HepG2 (cell line): ENCODE results near the gene SCUBE1. TPM values are rescaled to one million over a fixed set of nuclear protein-coding genes. Genes with fewer than 3 reads are reported as not detected.

Experiments used
- ATAC-seq: fragments of 200-7000 bp; cut with Tn5 transposase; 3 replicates; pipeline ENCODE4 v1.9.1; 2020; ENCODE audit warnings: mild to moderate bottlenecking, moderate library complexity
- BruUV-seq: library from RNA; stranded (reverse); fragments of 400-500 nt; replicated peaks from 2 replicates; lab custom pipeline; 2021; lab: Mats Ljungman, UMichigan
- CTCF ChIA-PET: fragments of 300-600 bp; formaldehyde crosslinking; extraction: SDS; loops from one replicate; lab custom pipeline; 2021; ENCODE audit warnings: low total read pairs, inconsistent platforms, low intra/inter-chr PET ratio; lab: Yijun Ruan, JAX
- POLR2A ChIA-PET: fragments of 350-600 bp; sonication (Branson Sonifier 250); formaldehyde crosslinking; loops from one replicate; lab custom pipeline; 2020; ENCODE audit warnings: antibody characterized with exemption, inconsistent platforms; lab: Yijun Ruan, JAX
- DNase-seq: peaks from one replicate; pipeline ENCODE4 v3.0.0-alpha.2; 2015; ENCODE audit warnings: low spot score
- FAIRE-seq: peaks from 3 replicates; lab custom pipeline; 2011; peaks lifted over from hg19 to GRCh38; lab: Jason Lieb, UNC
- H2AFZ ChIP-seq: one replicate; pipeline ENCODE4 v1.6.1; 2011; ENCODE audit warnings: low read length, inconsistent platforms
- H3K27ac ChIP-seq: fragments of 300-600 bp; 3 replicates; pipeline ENCODE4 v1.8.0; 2011; ENCODE audit warnings: mixed run types, mild to moderate bottlenecking, mixed read lengths, low read length, inconsistent platforms; ENCODE audit not compliant: insufficient read depth; ENCODE audit errors: extremely low read length
- H3K27me3 ChIP-seq, 2 experiments: fragments of 200-600 bp in 1 of 2; 2 replicates in 1 of 2; 3 replicates in 1 of 2; pipeline versions ENCODE4 v1.6.0 to v1.8.0; 2011; ENCODE audit warnings: low read length in 2 of 2, mild to moderate bottlenecking in 2 of 2, moderate library complexity in 2 of 2, inconsistent platforms in 1 of 2; ENCODE audit not compliant: insufficient read depth in 2 of 2, control insufficient read depth in 1 of 2
- H3K36me3 ChIP-seq, 2 experiments: fragments of 200-600 bp in 1 of 2; replicated peaks in 1 of 2; 2 replicates in 1 of 2; 3 replicates in 1 of 2; pipeline versions ENCODE4 v1.5.1 to v1.8.0; 2011; ENCODE audit warnings: low read length in 2 of 2, inconsistent platforms in 1 of 2; ENCODE audit not compliant: insufficient read depth in 2 of 2, control insufficient read depth in 1 of 2
- H3K4me1 ChIP-seq: 2 replicates; pipeline ENCODE4 v1.5.1; 2012; ENCODE audit warnings: low read length, inconsistent platforms; ENCODE audit not compliant: insufficient read depth
- H3K4me2 ChIP-seq: 2 replicates; pipeline ENCODE4 v1.6.0; 2011; ENCODE audit warnings: low read depth, low read length, inconsistent platforms
- H3K4me3 ChIP-seq, 3 experiments: fragments of 200-600 bp in 1 of 3; sonication (generic), shearing (Covaris generic) in 1 of 3; replicated peaks in 1 of 3; 2 replicates each; pipeline ENCODE4 v1.5.1; 2011 to 2016; ENCODE audit warnings: low read length in 3 of 3, inconsistent platforms in 2 of 3, low read depth in 2 of 3, mild to moderate bottlenecking in 2 of 3, control low read depth in 1 of 3, mixed read lengths in 1 of 3; ENCODE audit not compliant: insufficient read depth in 1 of 3
- H3K79me2 ChIP-seq: one replicate; pipeline ENCODE4 v1.6.1; 2011; ENCODE audit warnings: low read length, inconsistent platforms; ENCODE audit not compliant: insufficient read depth
- H3K9ac ChIP-seq: 2 replicates; pipeline ENCODE4 v1.6.0; 2011; ENCODE audit warnings: mild to moderate bottlenecking, low read depth, low read length, inconsistent platforms; ENCODE audit not compliant: insufficient read depth
- H3K9me3 ChIP-seq: 2 replicates; pipeline ENCODE4 v1.5.1; 2012; ENCODE audit warnings: mild to moderate bottlenecking, low read length
- H4K20me1 ChIP-seq: 2 replicates; pipeline ENCODE4 v1.6.0; 2011; ENCODE audit warnings: inconsistent platforms, mild to moderate bottlenecking, low read length, moderate library complexity; ENCODE audit not compliant: insufficient read depth
- ADNP ChIP-seq: sonication (generic); formaldehyde crosslinking; IDR thresholded peaks from 2 replicates; pipeline ENCODE4 v1.4.0; 2020; ENCODE audit warnings: missing genetic modification reagents
- ASH2L ChIP-seq: fragments of 300-600, 200-600 bp; sonication (generic); IDR thresholded peaks from 2 replicates; pipeline ENCODE4 v1.7.0; 2017; ENCODE audit warnings: low read depth, mild to moderate bottlenecking, moderate library complexity, mixed read lengths, low read length; ENCODE audit not compliant: insufficient read length
- ETV6 ChIP-seq: sonication (generic); formaldehyde crosslinking; conservative IDR thresholded peaks from 2 replicates; pipeline ENCODE4 v1.4.0; 2020; ENCODE audit warnings: missing genetic modification reagents
- KDM6A ChIP-seq: IDR thresholded peaks from 2 replicates; pipeline ENCODE4 v1.6.1; 2016; ENCODE audit warnings: low read depth
- SPEN ChIP-seq: sonication (generic); formaldehyde crosslinking; IDR thresholded peaks from 2 replicates; pipeline ENCODE4 v1.5.1; 2020; ENCODE audit warnings: low read depth, mild to moderate bottlenecking, missing genetic modification reagents
- XRCC5 ChIP-seq: fragments of 200-400 bp; formaldehyde crosslinking; optimal IDR thresholded peaks from 2 replicates; pipeline ENCODE3; 2017; ENCODE audit warnings: mild to moderate bottlenecking, low read length
- YY1 ChIP-seq: IDR thresholded peaks from 2 replicates; pipeline ENCODE4 v1.6.1; 2011; ENCODE audit warnings: low read length, low read depth, moderate library complexity, mild to moderate bottlenecking; ENCODE audit not compliant: insufficient read depth, insufficient replicate concordance
- ZNF230 ChIP-seq: sonication (generic); formaldehyde crosslinking; IDR thresholded peaks from 2 replicates; pipeline ENCODE4 v1.4.0; 2020; ENCODE audit warnings: mild to moderate bottlenecking, missing genetic modification reagents
- ZNF549 ChIP-seq: sonication (generic); formaldehyde crosslinking; IDR thresholded peaks from 2 replicates; pipeline ENCODE4 v1.5.0; 2020; ENCODE audit warnings: missing genetic modification reagents
- ZNF709 ChIP-seq: sonication (generic); formaldehyde crosslinking; IDR thresholded peaks from 2 replicates; pipeline ENCODE4 v1.5.0; 2020; ENCODE audit warnings: mild to moderate bottlenecking, missing genetic modification reagents
- ZNF746 ChIP-seq: sonication (generic); formaldehyde crosslinking; IDR thresholded peaks from 2 replicates; pipeline ENCODE4 v1.8.0; 2022; ENCODE audit warnings: mild to moderate bottlenecking, missing genetic modification reagents
- WGBS: methylation state at CpG from one replicate; pipeline ENCODE4 v1.1.6; 2017; ENCODE audit warnings: low lambda C conversion rate; 5-methylcytosine and 5-hydroxymethylcytosine counted together
- in situ Hi-C: cut with HindIII; loops from 2 replicates; pipeline ENCODE4 v1.10.0; 2017; ENCODE audit warnings: low pct_unique_long_range_greater_than_20kb; ENCODE audit not compliant: extremely low pct_ligation_motif_present
- intact Hi-C: fragments of 100-400 bp; cut with micrococcal nuclease; formaldehyde crosslinking; loops from one replicate; pipeline ENCODE4 v1.10.0; 2022; ENCODE audit not compliant: unreplicated experiment
- polyA plus RNA-seq, 8 experiments: library from polyadenylated mRNA; depleted of rRNA in 3 of 8; stranded (reverse) in 7 of 8; unstranded in 1 of 8; fragments of >200 nt; fragmentation: Illumina TruSeq in 4 of 8; extraction: Trizol in 4 of 8; gene quantifications; 2 replicates each; pipeline versions ENCODE4 v1.2.1 to v1.2.3, GENCODE V29; 2011 to 2016; ENCODE audit warnings: low read depth in 4 of 8, missing spikeins in 1 of 8, mixed read lengths in 1 of 8; ENCODE audit not compliant: insufficient read depth in 1 of 8
- total RNA-seq, 5 experiments: library from RNA; depleted of rRNA; stranded (reverse); fragments of >200 nt; fragmentation: Illumina TruSeq; extraction: Trizol; gene quantifications; 2 replicates each; pipeline ENCODE4 v1.2.3, GENCODE V29; 2016; ENCODE audit warnings: low read depth in 1 of 5
- TF ChIP-seq, protein P1 (sequence below): sonication (generic); formaldehyde crosslinking; IDR thresholded peaks from 2 replicates; pipeline ENCODE4 v1.4.0; 2020; ENCODE audit warnings: missing genetic modification reagents, mild to moderate bottlenecking, borderline replicate concordance
- TF ChIP-seq, protein P2 (sequence below): sonication (generic); formaldehyde crosslinking; IDR thresholded peaks from 2 replicates; pipeline ENCODE4 v1.5.0; 2020; ENCODE audit warnings: mild to moderate bottlenecking, missing genetic modification reagents
- TF ChIP-seq, protein P3 (sequence below): sonication (generic); formaldehyde crosslinking; IDR thresholded peaks from 2 replicates; pipeline ENCODE4 v1.4.0; 2020; ENCODE audit warnings: mild to moderate bottlenecking, missing genetic modification reagents
- TF ChIP-seq, protein P4 (sequence below): sonication (generic); formaldehyde crosslinking; conservative IDR thresholded peaks from 2 replicates; pipeline ENCODE4 v1.4.0; 2020; ENCODE audit warnings: missing genetic modification reagents

The SCUBE1 gene
- total and polyA plus RNA-seq, 2 of the 13 experiments (the other 11 are each of a cell fraction or from before 2014, with no cell fraction given): under 0.01 to 0.05 TPM

DNA sequence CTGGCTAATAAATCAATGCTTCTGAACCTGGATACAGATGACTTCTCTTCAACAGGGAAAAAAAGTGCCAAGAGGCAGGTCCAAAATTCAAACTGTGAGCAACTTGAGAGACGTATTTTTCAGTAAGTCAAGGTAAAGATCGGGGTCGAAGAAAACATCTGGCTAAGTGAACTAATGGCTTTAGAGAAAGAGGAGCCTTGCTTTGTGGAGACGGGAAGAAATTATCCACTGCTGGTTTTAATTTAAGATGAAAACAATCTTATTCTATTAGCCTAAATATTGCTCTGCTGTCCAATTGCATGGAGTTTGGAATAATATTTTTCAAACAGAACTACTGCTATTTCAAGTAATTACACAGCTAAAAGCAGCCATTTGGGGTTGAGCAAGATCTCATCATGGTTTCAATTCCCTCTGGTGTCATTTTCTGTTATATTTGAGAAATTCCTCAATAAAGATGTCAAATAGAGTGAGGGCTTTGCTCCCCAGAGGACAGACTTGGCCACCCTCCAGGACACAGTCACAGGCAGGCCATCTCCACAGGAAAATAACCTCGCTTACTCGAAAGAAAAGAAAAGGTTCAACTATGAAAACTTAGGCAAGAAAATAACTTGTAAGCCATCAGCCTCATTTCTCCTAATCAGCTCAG lies 29.8 kb downstream of the SCUBE1 start (continued):
- TF ChIP-seq, protein P1, sequence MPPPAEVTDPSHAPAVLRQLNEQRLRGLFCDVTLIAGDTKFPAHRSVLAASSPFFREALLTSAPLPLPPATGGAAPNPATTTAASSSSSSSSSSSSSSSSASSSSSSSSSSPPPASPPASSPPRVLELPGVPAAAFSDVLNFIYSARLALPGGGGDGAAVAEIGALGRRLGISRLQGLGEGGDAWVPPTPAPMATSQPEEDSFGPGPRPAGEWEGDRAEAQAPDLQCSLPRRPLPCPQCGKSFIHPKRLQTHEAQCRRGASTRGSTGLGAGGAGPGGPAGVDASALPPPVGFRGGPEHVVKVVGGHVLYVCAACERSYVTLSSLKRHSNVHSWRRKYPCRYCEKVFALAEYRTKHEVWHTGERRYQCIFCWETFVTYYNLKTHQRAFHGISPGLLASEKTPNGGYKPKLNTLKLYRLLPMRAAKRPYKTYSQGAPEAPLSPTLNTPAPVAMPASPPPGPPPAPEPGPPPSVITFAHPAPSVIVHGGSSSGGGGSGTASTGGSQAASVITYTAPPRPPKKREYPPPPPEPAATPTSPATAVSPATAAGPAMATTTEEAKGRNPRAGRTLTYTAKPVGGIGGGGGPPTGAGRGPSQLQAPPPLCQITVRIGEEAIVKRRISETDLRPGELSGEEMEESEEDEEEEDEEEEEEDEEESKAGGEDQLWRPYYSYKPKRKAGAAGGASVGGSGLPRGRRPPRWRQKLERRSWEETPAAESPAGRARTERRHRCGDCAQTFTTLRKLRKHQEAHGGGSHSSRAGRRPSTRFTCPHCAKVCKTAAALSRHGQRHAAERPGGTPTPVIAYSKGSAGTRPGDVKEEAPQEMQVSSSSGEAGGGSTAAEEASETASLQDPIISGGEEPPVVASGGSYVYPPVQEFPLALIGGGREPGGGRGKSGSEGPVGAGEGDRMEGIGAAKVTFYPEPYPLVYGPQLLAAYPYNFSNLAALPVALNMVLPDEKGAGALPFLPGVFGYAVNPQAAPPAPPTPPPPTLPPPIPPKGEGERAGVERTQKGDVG (CRISPR knock-in tag): no peak
- no peak for TF ChIP-seq KDM6A (CRISPR knock-in tag)
- TF ChIP-seq ZNF230 (CRISPR knock-in tag): no peak

DNA sequence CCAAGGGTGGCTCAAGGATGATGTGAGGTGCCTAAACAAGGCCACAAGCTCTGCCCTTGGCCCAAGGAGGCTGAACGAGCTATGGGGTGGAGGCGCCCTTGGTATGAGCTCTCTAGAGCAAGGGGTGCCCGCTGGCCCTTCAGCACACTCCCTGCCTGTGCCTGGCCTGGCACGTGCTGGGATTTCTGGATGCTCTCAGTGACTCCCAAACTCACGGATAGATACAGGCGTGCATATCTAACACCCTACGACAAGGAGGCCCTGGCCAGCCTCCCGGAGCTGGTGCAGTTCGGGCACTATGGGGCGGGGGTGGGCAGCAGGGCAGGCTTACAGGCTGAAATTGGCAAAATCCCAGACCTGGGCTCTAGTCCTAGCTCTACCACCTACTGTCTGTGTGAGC lies 30.6 kb downstream of the SCUBE1 start:
- no peak for ATAC-seq
- Histone ChIP-seq H3K36me3 (no peaks in the 10 kb centered on the region), H3K4me3 (no peak overlapping the region), H3K27ac (no peak overlapping the region), H3K4me2 (no peak overlapping the region), H3K4me1 (peaks cover 5% of the 10 kb centered on the region; the same call in 1 of the 2 replicates), H3K9me3 (no peaks in the 10 kb centered on the region), H3K79me2 (no peaks in the 10 kb centered on the region), H2AFZ (no peak overlapping the region), H3K27me3 (peaks cover 9 to 51% of the 10 kb centered on the region in 2 experiments; a peak in 4 of 5 replicates), H3K9ac (no peak overlapping the region), H4K20me1 (no peaks in the 10 kb centered on the region)
- CTCF ChIA-PET: no interaction called here
- no peak for DNase-seq
- BruUV-seq: no TSS peak
- POLR2A ChIA-PET: no interaction called here
- in situ Hi-C loops (no loop called here), intact Hi-C loops (no loop called here)
- FAIRE-seq: no peak
- WGBS: 0% methylated on average over 1 of the region's 10 CpGs
- TF ChIP-seq, protein P2, sequence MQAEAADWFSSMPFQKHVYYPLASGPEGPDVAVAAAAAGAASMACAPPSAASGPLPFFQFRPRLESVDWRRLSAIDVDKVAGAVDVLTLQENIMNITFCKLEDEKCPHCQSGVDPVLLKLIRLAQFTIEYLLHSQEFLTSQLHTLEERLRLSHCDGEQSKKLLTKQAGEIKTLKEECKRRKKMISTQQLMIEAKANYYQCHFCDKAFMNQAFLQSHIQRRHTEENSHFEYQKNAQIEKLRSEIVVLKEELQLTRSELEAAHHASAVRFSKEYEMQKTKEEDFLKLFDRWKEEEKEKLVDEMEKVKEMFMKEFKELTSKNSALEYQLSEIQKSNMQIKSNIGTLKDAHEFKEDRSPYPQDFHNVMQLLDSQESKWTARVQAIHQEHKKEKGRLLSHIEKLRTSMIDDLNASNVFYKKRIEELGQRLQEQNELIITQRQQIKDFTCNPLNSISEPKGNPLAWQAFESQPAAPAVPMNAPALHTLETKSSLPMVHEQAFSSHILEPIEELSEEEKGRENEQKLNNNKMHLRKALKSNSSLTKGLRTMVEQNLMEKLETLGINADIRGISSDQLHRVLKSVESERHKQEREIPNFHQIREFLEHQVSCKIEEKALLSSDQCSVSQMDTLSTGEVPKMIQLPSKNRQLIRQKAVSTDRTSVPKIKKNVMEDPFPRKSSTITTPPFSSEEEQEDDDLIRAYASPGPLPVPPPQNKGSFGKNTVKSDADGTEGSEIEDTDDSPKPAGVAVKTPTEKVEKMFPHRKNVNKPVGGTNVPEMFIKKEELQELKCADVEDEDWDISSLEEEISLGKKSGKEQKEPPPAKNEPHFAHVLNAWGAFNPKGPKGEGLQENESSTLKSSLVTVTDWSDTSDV (CRISPR knock-in tag): no peak
- TF ChIP-seq ZNF549 (CRISPR knock-in tag): no peak
- no peak for TF ChIP-seq ZNF746 (CRISPR knock-in tag)
- no peak for TF ChIP-seq ASH2L
- TF ChIP-seq XRCC5: no peak
- no peak for TF ChIP-seq SPEN (CRISPR knock-in tag)
- TF ChIP-seq ZNF709 (CRISPR knock-in tag): no peak
- no peak for TF ChIP-seq ADNP (CRISPR knock-in tag)
- TF ChIP-seq YY1: no peak
- TF ChIP-seq ETV6 (CRISPR knock-in tag): no peak
- TF ChIP-seq, protein P3, sequence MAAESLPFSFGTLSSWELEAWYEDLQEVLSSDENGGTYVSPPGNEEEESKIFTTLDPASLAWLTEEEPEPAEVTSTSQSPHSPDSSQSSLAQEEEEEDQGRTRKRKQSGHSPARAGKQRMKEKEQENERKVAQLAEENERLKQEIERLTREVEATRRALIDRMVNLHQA (CRISPR knock-in tag): no peak
- TF ChIP-seq, protein P4, sequence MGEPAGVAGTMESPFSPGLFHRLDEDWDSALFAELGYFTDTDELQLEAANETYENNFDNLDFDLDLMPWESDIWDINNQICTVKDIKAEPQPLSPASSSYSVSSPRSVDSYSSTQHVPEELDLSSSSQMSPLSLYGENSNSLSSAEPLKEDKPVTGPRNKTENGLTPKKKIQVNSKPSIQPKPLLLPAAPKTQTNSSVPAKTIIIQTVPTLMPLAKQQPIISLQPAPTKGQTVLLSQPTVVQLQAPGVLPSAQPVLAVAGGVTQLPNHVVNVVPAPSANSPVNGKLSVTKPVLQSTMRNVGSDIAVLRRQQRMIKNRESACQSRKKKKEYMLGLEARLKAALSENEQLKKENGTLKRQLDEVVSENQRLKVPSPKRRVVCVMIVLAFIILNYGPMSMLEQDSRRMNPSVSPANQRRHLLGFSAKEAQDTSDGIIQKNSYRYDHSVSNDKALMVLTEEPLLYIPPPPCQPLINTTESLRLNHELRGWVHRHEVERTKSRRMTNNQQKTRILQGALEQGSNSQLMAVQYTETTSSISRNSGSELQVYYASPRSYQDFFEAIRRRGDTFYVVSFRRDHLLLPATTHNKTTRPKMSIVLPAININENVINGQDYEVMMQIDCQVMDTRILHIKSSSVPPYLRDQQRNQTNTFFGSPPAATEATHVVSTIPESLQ (CRISPR knock-in tag): no peak
